Stimulated activated CD8-positive, alpha-beta memory T cell treated with anti-CD3 and anti-CD28 coated beads, Interleukin-7, amount 100 ng/mL, for 4 hours (primary cell): ENCODE results near the gene PARD3B.

Source experiments
- DNase-seq, 2 donors: peaks; one replicate each; pipeline ENCODE4 v3.0.0-alpha.2; 2020; ENCODE audit warnings: low read depth in 2 of 2

The PARD3B gene

GRCh38 chr2:205010196-205010595 is 464.9 kb downstream of the PARD3B start:
- DNase-seq: no peak

- no peak for DNase-seq
These were observed 465.8 kb downstream of the PARD3B start for GRCh38 chr2:205011031-205011430.

- no peak for DNase-seq
These were observed 467.7 kb downstream of the PARD3B start for GRCh38 chr2:205012961-205013360.

- no peak for DNase-seq
These were observed 468.3 kb downstream of the PARD3B start for GRCh38 chr2:205013586-205013985.

- DNase-seq: no peak
These were observed 468.9 kb downstream of the PARD3B start for GRCh38 chr2:205014201-205014600.

GRCh38 chr2:205017381-205017780 is 472.1 kb downstream of the PARD3B start:
- no peak for DNase-seq

- DNase-seq: no peak
These were observed 472.6 kb downstream of the PARD3B start for GRCh38 chr2:205017912-205018311.

- DNase-seq: no peak
These were observed 475.4 kb downstream of the PARD3B start for GRCh38 chr2:205020673-205021072.

- DNase-seq: no peak
These were observed 477.6 kb downstream of the PARD3B start for GRCh38 chr2:205022841-205023240.

GRCh38 chr2:205024822-205025518 is 479.7 kb downstream of the PARD3B start:
- DNase-seq: no peak

GRCh38 chr2:205025580-205026240 is 480.4 kb downstream of the PARD3B start:
- DNase-seq: no peak

GRCh38 chr2:205030695-205031094 is 485.4 kb downstream of the PARD3B start:
- DNase-seq: no peak

GRCh38 chr2:205032093-205032551 is 486.8 kb downstream of the PARD3B start:
- DNase-seq: no peak

- no peak for DNase-seq
These were observed 488.2 kb downstream of the PARD3B start for GRCh38 chr2:205033431-205033830.

- no peak for DNase-seq
These were observed 488.8 kb downstream of the PARD3B start for GRCh38 chr2:205034034-205034433.

- no peak for DNase-seq
These were observed 495.0 kb downstream of the PARD3B start for GRCh38 chr2:205040323-205040722.

GRCh38 chr2:205041472-205042130 is 496.3 kb downstream of the PARD3B start:
- DNase-seq: no peak

- DNase-seq: no peak
These were observed 498.0 kb downstream of the PARD3B start for GRCh38 chr2:205043285-205043684.

GRCh38 chr2:205045706-205046105 is 500.4 kb downstream of the PARD3B start:
- no peak for DNase-seq

- no peak for DNase-seq
These were observed 502.1 kb downstream of the PARD3B start for GRCh38 chr2:205047273-205047839.

GRCh38 chr2:205051417-205051816 is 506.1 kb downstream of the PARD3B start:
- no peak for DNase-seq

GRCh38 chr2:205052781-205053180 is 507.5 kb downstream of the PARD3B start:
- no peak for DNase-seq
